Inferior parietal cortex (tissue), 1 donor: ENCODE data around the gene LIPE.
"Not testable (repeated sequence)": the region's sequence is repeated elsewhere in the genome, so short reads cannot be mapped to it uniquely, and the experiment has no call there.

Experiments
- DNase-seq: peaks from one replicate; pipeline ENCODE4 v3.0.0-alpha.2; 2016; ENCODE audit errors: extremely low spot score

The LIPE gene, protein sequence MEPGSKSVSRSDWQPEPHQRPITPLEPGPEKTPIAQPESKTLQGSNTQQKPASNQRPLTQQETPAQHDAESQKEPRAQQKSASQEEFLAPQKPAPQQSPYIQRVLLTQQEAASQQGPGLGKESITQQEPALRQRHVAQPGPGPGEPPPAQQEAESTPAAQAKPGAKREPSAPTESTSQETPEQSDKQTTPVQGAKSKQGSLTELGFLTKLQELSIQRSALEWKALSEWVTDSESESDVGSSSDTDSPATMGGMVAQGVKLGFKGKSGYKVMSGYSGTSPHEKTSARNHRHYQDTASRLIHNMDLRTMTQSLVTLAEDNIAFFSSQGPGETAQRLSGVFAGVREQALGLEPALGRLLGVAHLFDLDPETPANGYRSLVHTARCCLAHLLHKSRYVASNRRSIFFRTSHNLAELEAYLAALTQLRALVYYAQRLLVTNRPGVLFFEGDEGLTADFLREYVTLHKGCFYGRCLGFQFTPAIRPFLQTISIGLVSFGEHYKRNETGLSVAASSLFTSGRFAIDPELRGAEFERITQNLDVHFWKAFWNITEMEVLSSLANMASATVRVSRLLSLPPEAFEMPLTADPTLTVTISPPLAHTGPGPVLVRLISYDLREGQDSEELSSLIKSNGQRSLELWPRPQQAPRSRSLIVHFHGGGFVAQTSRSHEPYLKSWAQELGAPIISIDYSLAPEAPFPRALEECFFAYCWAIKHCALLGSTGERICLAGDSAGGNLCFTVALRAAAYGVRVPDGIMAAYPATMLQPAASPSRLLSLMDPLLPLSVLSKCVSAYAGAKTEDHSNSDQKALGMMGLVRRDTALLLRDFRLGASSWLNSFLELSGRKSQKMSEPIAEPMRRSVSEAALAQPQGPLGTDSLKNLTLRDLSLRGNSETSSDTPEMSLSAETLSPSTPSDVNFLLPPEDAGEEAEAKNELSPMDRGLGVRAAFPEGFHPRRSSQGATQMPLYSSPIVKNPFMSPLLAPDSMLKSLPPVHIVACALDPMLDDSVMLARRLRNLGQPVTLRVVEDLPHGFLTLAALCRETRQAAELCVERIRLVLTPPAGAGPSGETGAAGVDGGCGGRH

DNA sequence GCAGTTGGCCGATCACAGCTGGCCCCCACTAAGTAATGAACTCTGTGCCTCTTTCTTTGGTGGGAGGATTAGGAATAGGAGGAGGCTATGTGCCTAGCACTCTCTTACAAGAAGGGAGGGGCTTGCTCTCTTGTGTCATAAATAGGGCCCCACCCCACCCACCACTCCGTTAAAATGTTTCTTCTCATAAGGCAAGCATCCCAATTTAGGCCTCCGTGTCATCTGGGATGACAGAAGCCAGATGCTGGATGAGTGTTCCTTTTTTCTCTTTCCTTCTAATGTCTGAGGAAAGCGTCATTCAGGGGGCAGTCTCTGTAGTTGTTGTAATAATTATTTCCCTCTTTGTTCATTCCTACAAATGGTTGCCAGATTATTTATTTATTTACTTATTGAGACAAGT is at the start of gene LIPE:
LIPE (minus strand) TSS at position 76 of the 400 bp plus-strand sequence. CDS start 239 bp downstream, outside the sequence.
- DNase-seq: no peak

DNA sequence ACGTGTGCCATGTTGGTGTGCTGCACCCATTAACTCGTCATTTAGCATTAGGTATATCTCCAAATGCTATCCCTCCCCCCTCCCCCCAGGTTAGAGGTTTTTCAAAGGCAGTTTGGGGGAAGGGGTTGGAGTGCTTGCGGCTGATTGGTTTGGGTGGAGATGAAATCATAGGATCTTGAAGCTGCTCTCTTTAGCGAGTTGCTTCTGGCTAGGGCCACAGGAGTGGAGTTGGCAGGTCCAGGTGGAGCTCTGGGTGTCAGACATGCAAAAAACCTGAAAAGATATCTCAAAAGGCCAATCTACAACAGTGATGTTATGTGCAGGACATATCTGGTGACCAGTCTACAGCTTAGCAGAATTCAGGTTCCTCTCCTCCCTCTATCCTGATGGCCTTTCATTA is 48.2 kb upstream of the LIPE start:
- no peak for DNase-seq

DNA sequence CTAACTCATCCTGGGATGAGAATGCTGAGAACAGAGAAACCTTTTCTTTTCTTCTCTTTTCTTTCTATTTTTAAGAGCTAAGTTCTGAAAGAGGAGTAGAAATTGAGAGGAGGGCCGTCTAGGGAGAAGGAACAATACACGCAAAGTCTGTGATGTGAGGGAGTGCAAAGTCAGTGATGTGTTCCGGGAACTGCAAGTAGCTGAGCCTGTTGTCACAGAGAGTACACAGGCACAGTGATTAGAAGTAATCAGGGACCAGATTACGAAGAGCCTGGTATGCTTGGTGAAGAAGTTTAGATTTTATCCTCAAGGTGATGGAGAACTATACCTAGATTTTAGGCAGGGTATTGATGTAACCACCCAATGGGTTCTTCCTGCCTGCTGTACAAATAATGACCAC is 47.6 kb upstream of the LIPE start:
- DNase-seq: no peak

DNA sequence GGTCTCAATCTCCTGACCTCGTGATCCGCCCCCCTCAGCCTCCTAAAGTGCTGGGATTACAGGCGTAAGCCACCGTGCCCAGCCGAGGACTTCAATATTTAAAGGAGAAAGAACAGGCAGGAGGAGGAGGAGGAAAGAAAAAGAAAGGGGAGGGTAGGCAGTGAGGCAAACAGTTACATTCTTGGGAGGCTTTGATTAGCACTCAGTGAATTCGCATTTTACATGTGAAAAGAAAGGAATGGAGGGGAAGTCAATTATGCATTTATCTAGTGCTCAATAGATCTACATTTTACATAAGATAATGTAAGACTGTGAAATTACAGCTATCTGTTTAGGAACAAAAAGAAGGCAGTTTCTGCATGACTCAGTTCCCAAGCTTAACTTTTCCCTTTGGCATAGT is 46.5 kb upstream of the LIPE start:
- DNase-seq: no peak

GRCh38 chr19:42472402-42473147 is 45.4 kb upstream of the LIPE start:
- DNase-seq: no peak

DNA sequence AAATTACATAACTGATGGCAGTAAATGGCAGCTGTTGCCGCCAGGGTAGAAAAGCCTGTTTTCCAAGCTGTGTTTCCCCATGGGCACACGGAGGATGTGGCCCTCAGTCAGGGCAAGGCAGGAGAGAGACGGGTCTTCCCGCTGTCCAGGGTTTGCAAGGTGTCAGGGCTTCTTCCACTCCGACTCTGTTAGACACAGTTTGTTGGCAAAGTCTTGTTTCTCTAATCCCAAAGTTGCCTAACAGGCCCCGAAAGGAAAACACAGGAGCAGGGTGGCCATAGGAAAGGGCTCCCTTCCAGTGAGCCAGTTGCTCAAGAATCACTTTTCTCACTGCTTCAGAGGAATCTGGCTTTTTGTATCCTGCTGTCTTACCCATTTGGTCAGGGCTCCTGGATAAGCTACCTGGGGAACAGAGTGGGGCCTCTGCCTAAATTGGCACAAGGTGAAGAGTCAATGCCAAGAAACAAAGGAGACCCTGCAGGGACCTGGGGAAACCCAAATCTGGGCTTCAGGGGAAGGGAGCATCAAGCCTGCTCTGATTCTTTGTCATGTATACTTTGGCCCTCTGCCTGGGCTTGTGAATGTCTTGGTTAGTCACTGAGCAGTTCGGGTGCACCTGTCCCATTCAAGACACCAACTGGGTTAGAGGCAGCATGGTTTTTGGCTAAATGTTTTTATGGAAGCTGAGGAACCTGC is 44.5 kb upstream of the LIPE start:
- no peak for DNase-seq

GRCh38 chr19:42469311-42470235 is 42.4 kb upstream of the LIPE start:
- no peak for DNase-seq

DNA sequence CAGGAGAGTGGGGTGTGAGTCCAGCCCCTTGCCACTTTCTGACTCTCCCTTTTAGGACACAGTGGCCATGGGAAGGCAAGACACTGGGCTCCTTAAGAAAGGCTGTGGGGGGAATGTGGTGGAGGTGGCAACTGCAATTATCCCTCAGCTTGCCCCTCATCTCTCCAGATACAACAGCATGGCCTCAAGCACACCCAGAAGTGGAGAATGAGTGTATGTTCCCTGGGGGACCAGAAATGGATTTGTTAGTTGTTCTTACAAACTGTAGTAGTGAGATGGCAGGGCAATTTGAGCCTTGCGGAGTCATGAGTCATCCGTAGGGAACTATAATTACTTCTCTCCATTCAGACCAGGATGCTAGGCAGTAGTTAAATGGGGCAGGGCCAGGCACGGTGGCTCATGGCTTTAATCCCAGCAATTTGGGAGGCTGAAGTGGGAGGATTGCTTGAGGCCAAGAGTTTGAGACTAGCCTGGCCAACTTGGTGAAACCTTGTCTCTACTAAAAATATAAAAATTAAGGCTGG is 41.1 kb upstream of the LIPE start:
- no peak for DNase-seq

DNA sequence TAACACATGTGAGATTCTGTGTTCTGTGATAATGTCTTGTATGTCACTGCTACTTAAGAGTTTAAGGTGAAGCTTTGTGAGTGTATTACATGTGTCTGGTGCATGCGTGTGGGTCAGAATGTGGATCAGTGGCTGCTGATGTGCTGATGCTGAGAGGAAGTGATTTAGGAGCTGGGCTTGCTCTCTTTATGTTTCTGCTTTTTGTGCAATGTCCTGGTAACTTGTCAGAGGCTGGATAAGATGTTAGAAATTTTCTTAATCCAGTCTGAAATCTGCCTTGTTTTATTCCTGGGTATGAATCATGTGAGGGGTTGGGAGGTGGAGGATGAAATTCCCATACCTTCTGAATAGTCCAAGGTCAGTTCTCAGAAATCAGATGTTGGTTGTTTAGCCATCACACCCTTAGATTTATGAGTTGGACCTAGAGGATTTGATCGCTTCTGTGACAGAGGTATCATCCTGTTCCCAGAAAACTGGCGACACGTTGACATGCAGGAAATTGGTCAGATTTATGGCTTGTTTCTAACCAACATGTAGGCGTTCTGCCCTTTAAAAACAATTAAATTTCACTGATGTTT is 40.1 kb upstream of the LIPE start:
- DNase-seq: no peak

GRCh38 chr19:42466521-42467182 is 39.5 kb upstream of the LIPE start:
- no peak for DNase-seq

GRCh38 chr19:42465827-42466280 is 38.7 kb upstream of the LIPE start:
- no peak for DNase-seq

DNA sequence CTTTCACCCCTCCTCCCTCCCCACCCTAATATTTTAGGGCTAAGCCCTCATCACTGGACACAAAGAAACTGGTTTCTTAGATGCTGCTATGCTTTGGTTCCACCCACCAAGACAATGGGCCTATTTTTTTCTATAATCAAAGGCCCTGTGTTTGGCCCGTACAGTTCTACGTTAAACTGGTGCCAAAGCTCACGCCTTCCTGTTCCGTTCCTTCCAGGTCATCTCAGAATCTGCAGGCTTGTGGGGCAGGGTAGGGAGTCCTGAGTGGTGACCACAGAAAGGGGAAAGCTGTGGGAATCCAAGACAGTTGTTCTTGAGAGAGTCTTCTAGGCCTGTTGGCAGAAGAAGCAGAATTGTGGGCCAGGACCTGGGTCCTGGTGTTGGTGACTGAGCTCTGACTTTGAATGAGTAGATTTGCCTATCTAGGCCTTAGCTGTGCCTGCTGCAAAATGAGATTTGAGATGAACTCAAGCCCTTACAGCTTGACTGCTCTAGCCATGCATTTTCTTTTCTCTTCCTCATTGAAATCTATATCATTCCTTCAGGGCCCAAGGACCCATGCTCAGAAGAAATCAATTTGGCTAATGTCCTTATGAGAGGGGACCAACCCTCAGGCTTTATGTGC is 34.6 kb upstream of the LIPE start:
- peak; percentile 86 for DNase-seq

- DNase-seq: not testable (repeated sequence)
These were observed 34.0 kb upstream of the LIPE start for GRCh38 chr19:42461231-42461630.

GRCh38 chr19:42459926-42460325 is 32.7 kb upstream of the LIPE start:
- no peak for DNase-seq

GRCh38 chr19:42455621-42456081 is 28.5 kb upstream of the LIPE start:
- no peak for DNase-seq

DNA sequence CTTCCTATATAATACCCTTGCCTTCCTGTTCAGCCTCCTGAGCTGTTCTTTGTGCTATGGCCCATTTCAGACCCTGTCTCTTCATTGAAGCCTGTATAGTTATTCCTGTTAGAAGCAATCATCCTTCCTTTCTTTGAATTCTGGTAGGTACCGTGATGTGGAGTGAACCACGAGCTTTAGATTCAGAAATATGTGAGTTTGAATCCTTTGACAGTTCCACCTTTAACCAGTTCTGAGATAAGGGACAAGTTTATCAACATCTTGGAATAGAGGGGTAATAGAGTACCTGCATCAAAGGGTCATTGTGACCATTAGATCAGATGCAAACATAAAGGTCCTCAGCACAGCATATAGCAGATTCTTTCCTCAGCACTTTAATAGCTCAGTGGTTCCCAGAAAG is 27.9 kb upstream of the LIPE start:
- no peak for DNase-seq

DNA sequence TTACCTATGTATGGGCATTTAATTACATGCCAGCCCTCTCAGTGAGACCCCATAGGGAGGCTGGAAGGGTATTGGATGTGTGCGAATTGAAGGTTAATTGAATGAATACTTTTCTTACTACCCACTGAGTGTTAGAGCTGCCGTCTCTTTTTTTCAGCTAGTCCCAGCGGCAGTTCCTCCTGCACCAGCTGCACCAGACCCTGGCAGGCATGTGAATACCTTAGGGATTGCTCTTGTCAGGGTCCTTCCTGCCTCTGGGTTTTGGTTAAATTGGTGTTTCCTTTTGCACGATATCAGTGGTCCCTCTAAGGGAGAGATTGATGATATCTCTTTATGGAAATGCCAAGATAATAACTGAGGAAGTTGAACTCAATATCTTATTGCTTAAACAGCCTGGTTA is 25.4 kb upstream of the LIPE start:
- no peak for DNase-seq

- DNase-seq: peak; percentile 87
These were observed 23.2 kb upstream of the LIPE start for GRCh38 chr19:42450314-42450934.
